T-helper 17 cell (primary cell): ENCODE results near the gene ACTL6B. TPM values are rescaled to one million over a fixed set of nuclear protein-coding genes. Genes with fewer than 3 reads are reported as not detected.
"Not testable (repeated sequence)": the region's sequence is repeated elsewhere in the genome, so short reads cannot be mapped to it uniquely, and the experiment has no call there.

Source experiments
- ATAC-seq: fragments of 150-1000 bp; cut with Tn5 transposase; 2 replicates; pipeline ENCODE4 v1.10.0; 2021; ENCODE audit warnings: mild to moderate bottlenecking, moderate library complexity
- DNase-seq, 3 donors: peaks; one replicate each; pipeline versions ENCODE4 v3.0.0 to v3.0.0-alpha.2; 2020 to 2021
- H3K9me3 ChIP-seq: one replicate; pipeline ENCODE4 v1.7.0; 2013; ENCODE audit warnings: low read length, mild to moderate bottlenecking; ENCODE audit not compliant: control insufficient read depth, poor library complexity, severe bottlenecking
- H3K27ac Mint-ChIP-seq: one replicate; pipeline ENCODE4 v1.8.0; 2022; ENCODE audit warnings: mild to moderate bottlenecking, moderate library complexity, mixed read lengths
- H3K27me3 Mint-ChIP-seq: one replicate; pipeline ENCODE4 v1.8.0; 2022; ENCODE audit warnings: mixed read lengths
- H3K36me3 Mint-ChIP-seq: one replicate; pipeline ENCODE4 v1.8.0; 2022; ENCODE audit warnings: low read depth, mixed read lengths
- H3K4me1 Mint-ChIP-seq: one replicate; pipeline ENCODE4 v1.8.0; 2022; ENCODE audit warnings: mild to moderate bottlenecking, mixed read lengths
- H3K4me3 Mint-ChIP-seq: one replicate; pipeline ENCODE4 v1.8.0; 2022; ENCODE audit warnings: mild to moderate bottlenecking, moderate library complexity, mixed read lengths
- total RNA-seq, 4 donors: library from RNA in 2 of 4; stranded (reverse) in 2 of 4; gene quantifications; one replicate each; pipeline ENCODE4 v1.2.3 and lab custom pipeline; 2022 to 2026

Gene ACTL6B
- total RNA-seq = not detected
- 0 reads per million in 2 donors for total RNA-seq (lab: John Stamatoyannopoulos, UW)

GRCh38 chr7:100655908-100656674 is at the start of gene ACTL6B:
Gene ACTL6B (minus strand): TSS chr7:100656448. CDS start chr7:100656354, 94 bp downstream.
- DNase-seq (peak; percentile 37 to 54 (median 42)), ATAC-seq (peak; percentile 80)
- Mint-ChIP-seq H3K4me3 (no peak within 1 kb of the TSS), H3K27me3 (peaks cover 42% of the 10 kb centered on the region), H3K4me1 (peaks cover 5% of the 10 kb centered on the region), H3K36me3 (peaks cover 5% of the 10 kb centered on the region), H3K27ac (no peak within 1 kb of the TSS)
- H3K9me3 ChIP-seq = no peaks in the 10 kb centered on the region

GRCh38 chr7:100705320-100705752 is 49.1 kb upstream of the ACTL6B start:
- peaks cover 10% of the 10 kb centered on the region for H3K4me1 Mint-ChIP-seq
- H3K27ac Mint-ChIP-seq = peak overlapping the region; percentile 95
- ATAC-seq (peak; percentile 64), DNase-seq (peak; percentile 60 to 76 (median 65))
- H3K9me3 ChIP-seq = no peaks in the 10 kb centered on the region
- H3K36me3 Mint-ChIP-seq = peaks cover 4% of the 10 kb centered on the region
- H3K4me3 Mint-ChIP-seq = peak overlapping the region; percentile 96
- no peaks in the 10 kb centered on the region for H3K27me3 Mint-ChIP-seq

DNA sequence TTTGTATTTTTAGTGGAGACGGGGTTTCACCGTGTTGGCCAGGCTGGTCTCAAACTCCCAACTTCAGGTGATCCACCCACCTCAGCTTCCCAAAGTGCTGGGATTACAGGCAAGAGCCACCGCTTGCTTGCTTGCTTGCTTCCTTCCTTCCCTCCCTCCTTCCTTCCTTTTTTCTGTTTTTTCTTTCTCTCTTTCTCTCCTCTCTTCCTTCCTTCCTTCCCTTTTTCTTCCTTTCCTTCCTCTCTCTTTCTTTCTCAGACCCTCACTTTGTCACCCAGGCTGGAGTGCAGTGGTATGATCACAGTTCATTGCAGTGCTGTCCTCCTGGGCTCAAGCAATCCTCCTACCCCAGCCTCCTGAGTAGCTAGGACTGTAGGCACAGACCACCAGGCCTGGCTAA is 44.8 kb upstream of the ACTL6B start:
- not testable (repeated sequence) for H3K36me3 Mint-ChIP-seq, DNase-seq, H3K4me1 Mint-ChIP-seq, ATAC-seq, H3K4me3 Mint-ChIP-seq, H3K9me3 ChIP-seq, H3K27ac Mint-ChIP-seq, H3K27me3 Mint-ChIP-seq

DNA sequence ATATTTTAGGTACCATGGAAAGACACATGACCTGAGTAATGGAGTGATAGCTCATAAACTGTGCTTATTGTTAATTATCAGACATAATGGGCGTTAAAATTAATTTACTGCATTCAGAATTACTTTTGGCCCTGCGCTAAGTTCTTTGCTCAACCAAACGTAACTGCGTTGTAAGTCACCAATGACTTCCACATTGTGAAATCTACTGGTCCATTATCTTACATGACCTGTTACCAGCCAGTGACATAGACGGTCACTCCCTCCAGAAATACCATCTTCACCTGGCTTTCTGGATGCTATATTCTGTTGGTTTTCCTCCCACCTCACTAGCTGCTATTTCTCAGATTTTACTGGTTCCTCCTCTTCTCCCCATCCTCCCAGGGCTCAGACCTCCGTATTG is 42.8 kb upstream of the ACTL6B start:
- DNase-seq (no peak), ATAC-seq (no peak)
- Mint-ChIP-seq H3K27me3 (no peaks in the 10 kb centered on the region), H3K4me1 (peaks cover 5% of the 10 kb centered on the region), H3K4me3 (no peak overlapping the region), H3K27ac (no peak overlapping the region), H3K36me3 (no peaks in the 10 kb centered on the region)
- H3K9me3 ChIP-seq = no peaks in the 10 kb centered on the region

DNA sequence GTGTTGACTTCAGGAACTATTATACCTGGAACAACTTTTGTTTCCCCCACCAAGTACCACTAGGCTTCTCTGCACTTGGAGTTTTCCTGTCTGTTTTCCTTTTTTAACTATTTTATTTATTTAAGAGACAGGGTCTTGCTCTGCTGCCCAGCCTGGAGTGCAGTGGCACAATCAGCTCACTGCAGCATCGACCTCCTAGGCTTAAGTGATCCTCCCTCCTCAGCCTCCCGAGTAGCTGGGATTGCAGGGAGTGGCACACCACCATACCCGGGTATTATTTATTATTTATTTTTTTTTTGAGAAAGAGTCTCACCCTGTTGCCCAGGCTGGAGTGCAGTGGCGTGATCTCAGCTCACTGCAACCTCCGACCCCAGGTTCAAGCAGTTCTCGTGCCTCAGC is 39.9 kb upstream of the ACTL6B start:
- H3K27ac Mint-ChIP-seq = no peak overlapping the region
- H3K4me3 Mint-ChIP-seq = no peak overlapping the region
- no peaks in the 10 kb centered on the region for H3K36me3 Mint-ChIP-seq
- ATAC-seq = no peak
- H3K9me3 ChIP-seq = no peaks in the 10 kb centered on the region
- DNase-seq = no peak
- H3K27me3 Mint-ChIP-seq = no peaks in the 10 kb centered on the region
- H3K4me1 Mint-ChIP-seq = peaks cover 23% of the 10 kb centered on the region

- DNase-seq (peak; percentile 55 to 73 (median 68)), ATAC-seq (peak; percentile 80)
- H3K36me3 Mint-ChIP-seq = no peaks in the 10 kb centered on the region
- H3K4me3 Mint-ChIP-seq = peak within 1 kb of the TSS; percentile 97
- H3K4me1 Mint-ChIP-seq = peaks cover 25% of the 10 kb centered on the region
- peak within 1 kb of the TSS; percentile 95 for H3K27ac Mint-ChIP-seq
- H3K9me3 ChIP-seq = no peaks in the 10 kb centered on the region
- H3K27me3 Mint-ChIP-seq = no peaks in the 10 kb centered on the region
These were observed 38.0 kb upstream of the ACTL6B start, which contains the start of gene GIGYF1 for GRCh38 chr7:100694098-100694745. Gene GIGYF1 (minus strand): TSS chr7:100694250. CDS start chr7:100688238, 6,012 bp downstream.

- H3K9me3 ChIP-seq = no peaks in the 10 kb centered on the region
- Mint-ChIP-seq H3K27ac (peak overlapping the region; percentile 95), H3K4me1 (peaks cover 31% of the 10 kb centered on the region), H3K4me3 (peak overlapping the region; percentile 97), H3K27me3 (no peaks in the 10 kb centered on the region), H3K36me3 (no peaks in the 10 kb centered on the region)
- DNase-seq (no peak), ATAC-seq (peak; percentile 43)
These were observed 37.3 kb upstream of the ACTL6B start for GRCh38 chr7:100693312-100694097.

DNA sequence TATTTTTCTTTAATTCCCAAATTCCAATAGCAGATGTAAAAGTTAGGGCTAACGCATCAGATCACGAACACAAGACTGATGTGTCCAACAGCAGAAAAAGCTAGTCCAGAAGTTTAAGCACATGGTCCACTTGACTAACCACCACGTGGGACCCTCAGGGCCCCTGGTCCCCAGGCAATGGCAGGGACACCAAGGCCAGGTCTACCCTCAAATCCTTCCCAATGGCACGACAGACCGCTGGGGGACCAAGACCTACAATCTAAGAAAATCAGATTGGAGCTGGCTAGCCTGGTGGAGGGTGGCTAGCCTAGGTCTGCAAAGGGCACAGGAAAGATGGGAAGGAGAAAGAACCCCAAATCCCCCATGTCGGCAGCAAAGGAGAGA is 36.3 kb upstream of the ACTL6B start:
- H3K27ac Mint-ChIP-seq = peak overlapping the region; percentile 95
- H3K9me3 ChIP-seq = no peaks in the 10 kb centered on the region
- peaks cover 31% of the 10 kb centered on the region for H3K4me1 Mint-ChIP-seq
- no peaks in the 10 kb centered on the region for H3K27me3 Mint-ChIP-seq
- ATAC-seq (no peak), DNase-seq (no peak)
- peak overlapping the region; percentile 97 for H3K4me3 Mint-ChIP-seq
- no peaks in the 10 kb centered on the region for H3K36me3 Mint-ChIP-seq

- no peaks in the 10 kb centered on the region for H3K27me3 Mint-ChIP-seq
- no peaks in the 10 kb centered on the region for H3K36me3 Mint-ChIP-seq
- H3K4me1 Mint-ChIP-seq = peaks cover 31% of the 10 kb centered on the region
- DNase-seq = peak; percentile 64 to 81 (median 65)
- peak; percentile 72 for ATAC-seq
- peak overlapping the region; percentile 95 for H3K27ac Mint-ChIP-seq
- no peaks in the 10 kb centered on the region for H3K9me3 ChIP-seq
- peak overlapping the region; percentile 97 for H3K4me3 Mint-ChIP-seq
These were observed 35.7 kb upstream of the ACTL6B start for GRCh38 chr7:100691676-100692577.

- Mint-ChIP-seq H3K36me3 (no peaks in the 10 kb centered on the region), H3K27me3 (no peaks in the 10 kb centered on the region), H3K4me3 (no peak overlapping the region), H3K4me1 (peaks cover 26% of the 10 kb centered on the region), H3K27ac (peak overlapping the region; percentile 72)
- DNase-seq (no peak), ATAC-seq (no peak)
- H3K9me3 ChIP-seq = no peaks in the 10 kb centered on the region
These were observed 33.2 kb upstream of the ACTL6B start for GRCh38 chr7:100689230-100690135.

DNA sequence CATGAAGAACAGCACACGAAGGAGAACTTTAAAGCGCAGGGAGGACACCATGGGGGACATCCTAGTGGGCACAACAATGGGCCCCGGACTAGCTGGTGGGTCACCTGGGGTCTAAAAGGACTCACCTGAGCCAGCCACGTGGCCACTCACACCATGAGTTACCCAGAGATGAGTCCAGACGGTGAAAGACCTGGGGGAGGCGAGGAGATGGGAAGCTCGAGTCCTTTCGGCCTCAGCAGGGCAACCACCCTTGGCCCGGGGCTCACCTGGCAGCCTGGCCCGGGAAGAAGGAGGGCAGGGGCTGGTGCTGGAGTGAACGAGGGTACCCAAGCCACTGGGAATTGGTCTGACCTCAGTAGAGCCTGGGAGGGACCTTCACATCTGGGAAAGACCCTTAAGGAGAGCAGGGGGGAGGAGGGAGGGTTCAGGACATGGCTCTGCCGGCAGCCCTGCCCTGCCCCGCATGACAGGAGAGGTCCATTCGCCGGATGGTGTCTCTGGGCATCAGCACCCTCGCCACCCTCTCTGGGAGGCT is 32.1 kb upstream of the ACTL6B start:
- Mint-ChIP-seq H3K36me3 (no peaks in the 10 kb centered on the region), H3K27me3 (no peaks in the 10 kb centered on the region), H3K27ac (peak overlapping the region; percentile 72)

More for the DNA sequence above, 32.1 kb upstream of the ACTL6B start:
- DNase-seq = no peak
- peak overlapping the region; percentile 43 for H3K4me3 Mint-ChIP-seq
- ATAC-seq = no peak
- H3K4me1 Mint-ChIP-seq = peaks cover 26% of the 10 kb centered on the region
- no peaks in the 10 kb centered on the region for H3K9me3 ChIP-seq
